Measurements from ENCODE around the gene GAB2.
"Not testable (repeated sequence)": the region's sequence is repeated elsewhere in the genome, so short reads cannot be mapped to it uniquely, and the experiment has no call there.

Gene GAB2

GRCh38 chr11:78181185-78181584 lies 236.4 kb downstream of the GAB2 start:
- DNase-seq (ENCODE audit: low spot score): no peak

GRCh38 chr11:78180751-78181150 lies 236.9 kb downstream of the GAB2 start:
- DNase-seq (ENCODE audit: low spot score): no peak

GRCh38 chr11:78179459-78180071 lies 238.1 kb downstream of the GAB2 start:
- no peak for DNase-seq (ENCODE audit: low spot score)

- DNase-seq (ENCODE audit: low spot score): no peak
These were observed 240.4 kb downstream of the GAB2 start for GRCh38 chr11:78177216-78177615.

- no peak for DNase-seq (ENCODE audit: low spot score)
These were observed 240.9 kb downstream of the GAB2 start for GRCh38 chr11:78176605-78177141.

GRCh38 chr11:78175862-78176261 lies 241.8 kb downstream of the GAB2 start:
- not testable (repeated sequence) for DNase-seq (ENCODE audit: low spot score)

GRCh38 chr11:78171951-78172350 lies 245.7 kb downstream of the GAB2 start:
- DNase-seq (ENCODE audit: low spot score): no peak

GRCh38 chr11:78170874-78171549 lies 246.6 kb downstream of the GAB2 start:
- no peak for DNase-seq (ENCODE audit: low spot score)

- DNase-seq (ENCODE audit: low spot score): no peak
These were observed 247.2 kb downstream of the GAB2 start for GRCh38 chr11:78170413-78170812.

GRCh38 chr11:78168539-78169477 lies 248.8 kb downstream of the GAB2 start:
- no peak for DNase-seq (ENCODE audit: low spot score)

GRCh38 chr11:78166855-78167469 lies 250.7 kb downstream of the GAB2 start:
- no peak for DNase-seq (ENCODE audit: low spot score)

All from hematopoietic multipotent progenitor cell treated with erythropoietin and hydrocortisone succinate and interleukin-3 and kit ligand, for 17 days (in vitro differentiated cells).